Activated T-cell treated with anti-CD3 and anti-CD28 coated beads for 1 hour (primary cell): ENCODE measurements around the gene YBX1.

Experiments
- DNase-seq: peaks from one replicate; pipeline ENCODE4 v3.0.0-alpha.2; 2020; ENCODE audit warnings: low read depth

Gene YBX1

DNA sequence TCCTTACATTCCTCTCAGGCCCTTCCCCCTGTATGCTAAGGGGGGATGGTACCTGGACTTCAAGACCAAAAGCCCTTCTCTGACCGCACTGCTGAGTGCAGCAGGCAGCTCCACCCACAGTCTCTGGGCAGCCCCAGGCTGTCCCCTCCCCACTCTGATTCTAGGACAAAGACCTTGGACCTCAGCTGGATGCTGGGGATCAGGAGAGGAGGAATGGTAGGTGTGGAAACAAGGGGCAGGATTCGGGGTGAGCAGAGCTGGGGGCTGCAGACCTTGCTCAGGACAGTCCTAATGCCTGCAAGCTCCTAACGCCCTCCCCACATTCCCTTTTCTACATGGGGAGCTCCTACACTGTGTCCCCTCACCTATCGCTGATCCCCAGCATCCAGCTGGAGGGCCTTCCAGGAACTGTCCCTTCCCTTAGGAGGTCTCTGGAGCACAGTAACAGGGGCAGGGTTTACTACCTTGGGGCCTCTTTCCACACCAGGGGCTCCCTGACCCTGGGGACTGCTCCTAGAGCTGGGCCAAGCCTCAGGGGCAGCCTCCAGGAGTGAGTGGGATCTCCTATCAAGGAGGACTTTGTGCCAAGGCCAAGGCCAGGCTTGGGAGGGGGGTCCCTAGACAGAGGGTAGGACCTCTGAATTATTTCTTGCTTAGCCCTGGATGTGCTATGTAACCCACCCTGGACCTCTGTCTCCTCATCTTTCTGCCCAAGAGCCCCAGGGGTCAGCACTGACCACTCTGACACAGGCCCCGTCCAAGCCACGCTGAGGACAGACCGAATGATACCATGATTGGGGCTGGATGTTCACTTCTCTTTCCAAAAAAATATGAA, 52.2 kb downstream of the YBX1 start:
- no peak for DNase-seq

DNA sequence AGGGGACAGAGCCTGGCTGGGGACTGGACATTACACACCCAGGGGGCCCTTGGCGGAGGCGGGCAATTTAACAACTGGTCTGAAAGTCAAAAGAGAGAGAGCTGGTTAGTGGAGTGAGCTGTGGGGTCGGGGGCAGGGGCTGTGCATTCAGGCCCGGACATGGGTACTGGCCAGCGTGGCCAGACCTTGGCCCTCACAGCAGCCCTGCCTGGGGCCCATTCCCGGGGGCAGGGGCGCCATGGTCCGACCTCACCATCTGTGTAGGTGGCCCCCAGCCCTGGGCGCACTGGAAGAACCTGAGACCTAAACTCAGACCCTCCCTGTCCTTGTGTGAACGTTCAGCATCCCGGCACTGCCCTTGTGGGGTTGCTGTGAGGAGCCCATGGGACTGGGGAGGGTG, 52.8 kb downstream of the YBX1 start:
- DNase-seq = no peak

DNA sequence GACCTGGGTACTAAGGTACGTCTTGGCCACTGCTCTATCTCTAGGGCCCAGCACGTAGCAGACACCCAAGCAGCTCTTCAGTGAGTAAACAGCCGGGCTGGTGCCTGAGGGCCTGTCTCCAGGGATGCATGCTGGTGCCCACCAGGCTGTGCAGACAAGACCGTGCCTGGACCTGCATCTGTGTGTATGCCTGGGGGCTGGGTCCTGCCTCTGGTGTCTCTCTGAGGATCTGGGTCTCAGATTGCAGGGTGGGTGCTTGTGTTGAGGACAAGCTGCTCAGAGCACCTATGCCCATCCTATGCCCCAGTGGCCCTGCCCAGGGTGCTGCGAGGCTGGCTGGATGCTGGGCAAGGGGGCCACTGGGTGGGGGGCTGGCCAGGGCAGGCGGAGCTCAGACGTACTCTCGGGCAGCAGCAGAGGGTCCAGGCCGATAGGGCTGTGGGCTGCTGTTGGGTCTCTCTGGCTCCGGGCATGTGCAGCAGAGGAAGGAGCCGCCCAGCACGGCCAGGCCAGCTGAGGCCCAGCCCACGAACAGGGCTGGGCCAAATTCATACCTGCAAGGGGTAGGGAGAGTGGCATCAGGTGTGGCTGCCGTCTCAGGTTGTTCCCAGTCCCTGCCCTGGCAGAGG, 53.4 kb downstream of the YBX1 start:
- no peak for DNase-seq

DNA sequence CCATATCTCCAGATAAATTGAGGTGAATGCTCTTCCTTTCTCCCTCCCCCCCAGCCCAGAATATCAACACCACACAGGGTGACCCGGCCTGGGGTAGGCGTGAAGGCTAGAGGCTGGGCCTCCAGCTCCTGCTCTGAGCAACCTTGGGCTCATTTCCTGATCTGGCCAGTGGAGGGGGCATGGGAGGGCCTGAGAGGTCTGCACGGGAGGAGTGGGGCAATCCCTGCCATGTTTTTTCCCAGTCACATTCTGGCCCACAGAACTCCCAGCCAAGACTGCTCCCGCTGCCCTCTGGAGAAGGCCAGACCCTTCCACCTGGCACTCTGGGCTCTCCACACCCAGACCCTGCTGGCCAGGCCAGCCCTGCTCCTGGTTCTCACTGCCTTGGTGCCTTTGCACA, 53.9 kb downstream of the YBX1 start:
- DNase-seq = no peak

DNA sequence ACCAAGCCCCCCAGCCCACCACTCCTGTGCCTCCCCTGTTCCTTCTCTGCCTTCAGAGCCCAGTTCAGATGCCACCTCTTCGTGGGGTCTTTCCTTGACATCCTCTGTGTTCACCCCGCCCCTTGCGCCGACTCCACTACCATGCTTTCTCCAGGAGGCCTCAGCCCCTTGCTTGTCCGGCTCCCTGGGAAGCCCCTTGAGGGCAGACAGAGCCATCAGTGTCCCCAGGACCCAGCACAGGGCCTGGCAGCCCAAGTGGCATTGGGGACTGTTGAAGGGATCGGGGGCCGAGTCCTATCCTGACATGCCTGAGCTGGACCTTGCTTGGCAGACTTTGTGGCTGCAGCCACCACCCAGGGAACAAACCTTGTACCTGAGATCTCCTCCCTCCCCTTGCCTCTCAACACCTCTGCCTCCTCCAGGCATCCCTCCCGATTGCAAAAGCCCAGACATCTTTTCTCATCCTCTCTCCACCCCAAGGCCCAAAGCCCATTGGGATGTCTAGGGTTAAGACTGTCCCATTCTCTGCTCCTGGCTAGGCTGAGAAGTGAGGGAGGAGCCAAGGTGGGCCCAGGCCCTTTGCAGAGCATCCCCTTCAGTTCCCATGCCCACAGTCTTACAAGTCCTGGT, 54.5 kb downstream of the YBX1 start:
- no peak for DNase-seq

DNA sequence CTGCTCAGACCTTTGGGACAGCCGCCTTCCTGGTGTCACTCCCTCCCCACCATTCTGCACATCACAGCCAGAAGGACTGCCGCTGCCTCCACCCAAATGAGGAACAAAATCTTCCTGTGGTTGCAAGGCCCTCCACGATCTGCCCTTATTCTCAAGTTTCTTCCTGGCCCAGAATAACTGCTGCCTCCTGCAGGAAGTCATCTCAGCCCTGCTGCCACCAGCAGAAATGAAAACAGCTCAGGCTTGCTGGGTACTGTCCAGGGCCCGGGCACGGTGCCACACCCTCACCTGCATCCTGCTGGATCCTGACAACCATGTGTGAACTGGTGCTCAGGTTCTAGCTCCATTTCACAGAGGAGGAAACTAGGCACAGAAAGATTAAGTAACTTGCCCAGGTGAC, 55.0 kb downstream of the YBX1 start:
- DNase-seq = no peak

DNA sequence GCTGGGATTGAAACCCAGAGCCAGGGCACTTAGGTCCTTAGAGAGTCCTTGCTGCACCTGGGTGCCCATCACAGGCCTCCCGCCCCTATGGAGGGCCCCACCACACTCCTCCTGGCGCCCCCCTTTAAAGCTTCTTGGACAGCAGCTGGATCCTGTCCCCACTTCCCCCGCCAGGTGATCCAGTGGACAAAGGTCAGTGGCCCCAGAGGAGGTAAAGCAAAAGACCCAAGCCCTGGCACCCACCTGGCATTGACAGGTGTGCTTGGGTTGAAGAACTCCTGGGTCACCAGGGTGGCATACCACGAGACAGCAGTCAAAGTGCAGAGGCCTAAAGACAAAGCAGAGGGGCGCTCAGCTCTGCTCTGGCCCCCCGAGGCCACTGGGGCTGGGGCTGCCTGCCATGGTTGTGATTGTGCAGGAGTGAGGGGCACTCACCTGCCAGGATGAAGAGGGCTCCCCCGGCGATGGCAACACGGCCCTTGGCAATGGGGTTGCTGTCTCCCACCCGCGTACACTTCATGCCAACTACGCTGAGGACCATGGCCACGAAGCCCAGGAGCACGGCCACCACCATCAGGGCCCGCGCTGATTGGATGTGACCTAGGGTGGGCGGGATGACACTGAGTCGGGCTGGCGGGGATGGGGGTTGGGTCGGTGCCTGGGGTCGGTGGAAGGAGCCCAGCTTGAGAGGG, 55.9 kb downstream of the YBX1 start:
- DNase-seq = no peak

DNA sequence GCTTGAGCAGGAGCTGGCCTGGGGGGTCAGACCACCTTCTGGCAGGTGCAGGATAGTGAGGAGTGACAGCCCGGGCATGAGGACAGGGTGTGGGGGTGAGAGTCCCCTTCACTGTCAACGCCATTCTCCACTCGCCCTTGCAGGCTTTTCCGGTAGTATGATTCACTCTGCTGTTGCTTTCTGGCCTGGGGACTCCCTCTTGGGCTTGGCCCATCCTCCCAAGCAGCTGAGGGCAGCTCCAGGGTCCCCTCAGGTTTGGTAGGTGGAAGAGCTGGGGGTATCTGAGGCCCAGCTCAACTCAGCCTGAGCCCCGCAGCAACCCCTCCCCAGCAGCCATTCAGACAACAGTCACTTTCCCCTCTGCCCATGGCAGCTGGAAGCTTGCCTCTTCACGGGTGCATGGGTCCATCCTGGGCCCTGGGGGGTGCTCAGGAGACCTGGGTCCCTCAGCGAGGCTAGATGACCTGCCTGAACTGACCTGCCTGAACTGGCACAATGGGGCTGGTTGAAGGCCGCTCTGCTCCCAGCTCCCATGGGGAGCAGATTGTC, 56.5 kb downstream of the YBX1 start:
- DNase-seq = no peak

DNA sequence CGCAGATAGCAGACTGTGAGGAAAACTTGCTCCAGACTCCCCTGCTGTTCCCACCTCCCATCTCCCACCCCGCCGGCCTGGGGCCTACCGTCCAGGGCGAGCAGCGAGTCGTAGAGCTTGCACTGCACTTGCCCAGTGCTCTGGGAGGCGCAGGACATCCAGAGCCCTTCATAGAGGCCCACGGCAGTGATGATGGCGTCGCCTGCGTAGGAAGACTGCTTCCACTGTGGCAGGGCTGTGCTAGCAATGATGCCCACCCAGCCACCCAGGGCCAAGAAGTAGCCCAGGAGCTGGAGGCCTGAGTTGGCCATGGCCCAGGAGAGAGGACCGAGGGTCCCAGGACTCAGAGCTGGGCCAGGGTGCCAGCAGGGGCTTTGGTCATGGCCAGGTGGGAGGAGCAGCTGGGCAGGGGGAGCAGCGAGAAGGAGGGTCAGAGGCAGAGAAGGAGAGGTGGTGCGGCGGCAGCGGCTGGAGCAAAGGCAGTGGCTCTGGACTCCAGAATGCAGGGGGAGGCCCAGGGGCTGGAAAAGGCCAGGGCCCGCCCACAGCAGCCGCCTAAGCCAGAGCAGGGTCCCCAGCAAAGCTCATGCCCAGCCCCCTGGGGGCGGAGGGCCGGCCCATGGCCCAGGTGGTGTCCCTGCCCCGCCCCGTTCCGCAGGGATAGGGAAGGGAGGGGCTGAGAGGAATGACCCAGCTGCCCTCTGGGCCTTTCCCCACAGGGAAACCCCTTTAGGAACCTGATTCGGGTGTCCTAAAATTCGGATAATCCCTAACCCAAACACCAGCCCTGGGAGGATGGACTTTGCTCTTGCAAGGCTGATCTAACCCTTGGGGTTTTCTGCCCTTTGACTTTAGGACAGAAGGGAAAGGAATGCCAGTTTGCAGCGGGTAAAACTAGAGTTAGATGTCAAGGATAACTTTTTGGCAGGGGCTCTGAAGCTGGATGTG, 57.8 kb downstream of the YBX1 start, which contains the start of gene CLDN19:
TSS of gene CLDN19 (minus strand) at position 484 of the 948 bp plus-strand sequence. CDS start at position 311, 173 bp downstream.
- no peak for DNase-seq

DNA sequence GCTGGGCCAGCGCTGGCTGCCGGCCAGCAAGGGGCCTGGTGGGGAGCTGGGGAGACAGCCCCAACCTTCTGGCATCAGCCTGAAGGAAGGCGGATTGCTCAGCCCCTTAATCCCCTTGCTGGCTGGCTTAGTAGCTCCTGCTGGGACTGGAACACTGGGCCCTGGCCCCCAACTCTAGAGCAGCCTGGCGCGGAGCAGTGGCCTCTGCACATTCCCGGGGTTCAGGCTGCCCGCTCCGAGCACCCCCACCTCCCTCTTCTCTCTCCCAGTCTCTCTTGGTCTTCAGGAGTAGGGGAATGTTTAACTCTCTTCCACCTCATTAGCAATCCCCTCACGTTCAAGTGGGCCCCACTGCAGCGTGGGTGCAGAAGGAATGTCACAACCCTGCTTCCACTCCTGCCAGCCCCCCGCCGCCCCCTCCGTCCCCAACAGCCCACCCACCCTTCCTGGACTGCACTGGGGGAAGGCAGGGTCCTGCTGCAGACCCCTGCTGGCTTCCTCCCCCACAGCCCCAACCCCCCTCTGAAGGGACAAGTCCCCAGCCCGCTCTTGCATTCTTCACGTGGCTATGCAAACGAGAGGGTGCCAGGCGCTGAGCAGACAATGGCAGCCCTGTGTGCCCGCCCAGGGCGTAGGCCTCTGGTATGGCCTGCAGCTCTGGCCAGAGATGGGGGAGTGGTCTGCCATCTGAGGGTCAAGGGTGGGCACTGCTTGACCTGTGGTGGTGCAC, 58.8 kb downstream of the YBX1 start:
- no peak for DNase-seq

DNA sequence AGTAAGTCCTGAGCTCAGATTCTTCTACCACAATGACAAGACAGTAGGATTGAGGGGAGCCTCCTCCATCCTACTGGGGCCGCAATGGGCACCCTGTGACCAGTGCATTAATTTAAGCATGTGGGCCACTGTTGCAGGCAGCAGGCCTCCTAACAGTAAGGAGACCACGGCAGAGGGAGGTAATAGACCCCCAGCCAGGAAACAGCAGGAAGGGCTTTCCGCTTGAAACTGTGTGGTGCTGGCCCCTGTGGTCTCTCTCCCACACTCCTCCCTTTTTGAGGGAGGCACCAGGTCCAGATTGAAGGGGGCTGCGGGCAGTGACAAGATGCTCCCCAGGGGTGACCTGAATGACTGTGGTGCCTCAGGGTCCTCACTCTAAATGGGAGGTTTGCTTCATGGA, 59.5 kb downstream of the YBX1 start:
- DNase-seq = no peak

DNA sequence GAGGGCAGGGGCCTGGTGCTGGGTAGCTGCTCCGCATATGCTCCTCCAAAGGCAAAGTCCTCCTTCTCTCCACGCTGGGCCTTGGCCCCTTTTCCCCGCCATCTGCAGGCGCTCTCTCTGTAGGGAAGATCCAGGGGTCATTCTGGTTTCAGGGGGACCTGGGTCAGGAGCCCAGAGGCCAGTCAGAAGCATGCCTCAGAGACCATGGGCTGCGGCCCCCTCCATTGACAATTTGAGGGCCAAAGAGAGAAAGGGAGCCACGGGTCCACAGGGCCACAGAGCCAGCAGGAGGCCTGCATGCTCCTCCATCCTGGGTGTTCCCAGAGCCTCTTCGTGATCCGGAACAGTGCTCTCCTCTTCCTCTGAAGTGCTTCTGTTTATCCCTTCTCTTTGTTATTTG, 59.9 kb downstream of the YBX1 start:
- no peak for DNase-seq

DNA sequence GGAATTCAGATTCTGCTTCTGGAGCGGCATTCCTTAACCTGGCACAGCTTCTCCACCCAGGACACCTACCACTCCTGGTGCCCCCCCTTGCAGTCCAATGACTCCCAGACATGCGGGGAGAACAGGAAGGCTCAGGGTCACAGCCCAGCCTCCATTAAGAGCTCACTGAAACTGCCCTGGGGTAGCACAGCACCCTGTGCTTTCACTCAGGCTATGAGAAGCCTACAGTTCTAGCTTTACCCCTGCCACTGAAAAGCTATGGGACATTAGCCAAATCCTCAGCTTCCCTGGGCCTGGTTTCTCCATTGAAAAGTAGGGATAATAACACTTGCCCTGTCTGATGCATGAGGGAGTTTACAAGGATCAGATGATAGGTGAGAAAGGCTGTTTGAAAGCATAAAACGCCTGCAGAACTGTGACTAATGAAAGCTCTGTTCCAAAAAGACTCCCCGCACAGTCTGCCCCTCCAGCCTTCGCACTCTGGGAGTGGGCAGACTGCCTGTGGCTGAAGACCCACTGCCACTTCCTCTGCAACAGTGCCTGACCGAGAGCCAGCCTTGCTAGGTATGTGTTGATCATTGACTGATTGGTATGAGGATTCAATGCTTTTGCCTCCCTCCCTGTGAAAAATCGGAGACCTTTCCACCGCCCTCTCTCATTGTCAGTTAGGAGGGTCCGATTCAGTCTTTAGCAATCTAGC, 60.5 kb downstream of the YBX1 start:
- DNase-seq = no peak

DNA sequence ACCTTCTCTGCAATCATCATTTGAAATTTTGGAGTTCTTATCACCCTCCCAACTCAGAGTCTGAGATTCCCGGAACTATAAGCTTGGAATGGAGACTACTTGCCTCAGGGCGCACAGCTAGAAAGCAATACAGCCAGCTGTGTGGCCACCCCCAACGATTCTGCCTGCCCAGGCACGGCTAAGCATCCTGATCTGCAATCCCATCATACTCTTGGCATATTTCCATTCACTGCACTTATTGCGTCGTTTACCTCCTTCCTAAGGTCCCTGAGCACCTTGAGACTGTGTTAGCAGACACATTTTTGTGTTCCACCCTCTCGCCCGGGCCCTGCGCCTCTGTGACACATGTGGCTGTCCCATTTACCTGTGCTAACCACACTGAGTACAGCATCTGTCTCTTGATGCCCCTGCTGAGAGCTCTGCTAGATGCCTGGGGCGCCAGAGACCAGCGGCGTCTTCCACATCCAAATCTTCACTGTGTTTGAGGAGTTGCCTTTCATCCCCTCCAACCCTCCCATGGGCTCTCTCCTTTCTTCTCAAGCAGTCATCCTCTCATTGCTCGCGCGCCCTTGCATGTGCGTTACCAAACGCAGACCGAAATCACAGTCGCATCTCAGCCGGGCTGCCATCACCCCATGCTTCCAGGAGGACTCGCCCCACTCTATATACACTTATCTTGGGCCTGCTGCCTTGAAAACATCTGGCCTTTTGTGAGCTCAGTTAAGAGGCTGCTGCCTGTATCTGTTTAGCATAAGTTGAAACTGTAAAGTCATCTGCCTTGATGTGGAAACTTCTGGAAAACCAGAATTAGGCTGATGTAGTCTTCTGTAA, 61.3 kb downstream of the YBX1 start:
- no peak for DNase-seq

DNA sequence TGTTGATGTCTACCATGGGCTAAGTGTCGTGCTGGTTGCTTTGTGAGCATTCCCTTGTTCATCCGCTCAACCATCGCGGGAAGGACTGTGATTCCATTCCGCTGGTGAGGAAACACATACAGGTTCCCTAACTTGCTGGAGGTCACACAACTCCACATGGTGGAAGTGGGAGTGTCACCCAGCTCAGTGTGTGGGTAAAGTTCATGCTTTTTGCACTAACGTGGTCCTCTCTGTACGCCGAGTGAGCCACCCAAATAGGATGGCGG, 61.9 kb downstream of the YBX1 start:
- DNase-seq = no peak

DNA sequence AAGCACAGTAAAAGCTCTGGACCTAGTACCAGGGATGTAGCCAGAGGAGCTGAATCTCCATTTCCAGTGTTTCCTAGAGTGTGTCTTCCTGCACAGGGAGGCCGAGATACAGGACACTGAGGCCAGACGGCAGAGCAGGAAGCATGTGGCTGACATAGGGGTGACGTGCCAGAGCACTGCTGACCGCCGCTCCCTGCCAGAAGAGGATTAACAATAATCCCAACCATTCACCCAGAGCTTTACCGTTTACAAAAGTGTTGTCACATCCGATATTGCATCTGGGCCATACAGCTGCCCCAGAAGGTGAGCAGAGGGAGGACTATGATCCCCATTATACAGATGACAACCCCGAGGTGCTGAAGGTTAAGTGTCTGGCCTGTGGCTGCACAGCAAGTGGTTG, 63.6 kb downstream of the YBX1 start:
- no peak for DNase-seq

DNA sequence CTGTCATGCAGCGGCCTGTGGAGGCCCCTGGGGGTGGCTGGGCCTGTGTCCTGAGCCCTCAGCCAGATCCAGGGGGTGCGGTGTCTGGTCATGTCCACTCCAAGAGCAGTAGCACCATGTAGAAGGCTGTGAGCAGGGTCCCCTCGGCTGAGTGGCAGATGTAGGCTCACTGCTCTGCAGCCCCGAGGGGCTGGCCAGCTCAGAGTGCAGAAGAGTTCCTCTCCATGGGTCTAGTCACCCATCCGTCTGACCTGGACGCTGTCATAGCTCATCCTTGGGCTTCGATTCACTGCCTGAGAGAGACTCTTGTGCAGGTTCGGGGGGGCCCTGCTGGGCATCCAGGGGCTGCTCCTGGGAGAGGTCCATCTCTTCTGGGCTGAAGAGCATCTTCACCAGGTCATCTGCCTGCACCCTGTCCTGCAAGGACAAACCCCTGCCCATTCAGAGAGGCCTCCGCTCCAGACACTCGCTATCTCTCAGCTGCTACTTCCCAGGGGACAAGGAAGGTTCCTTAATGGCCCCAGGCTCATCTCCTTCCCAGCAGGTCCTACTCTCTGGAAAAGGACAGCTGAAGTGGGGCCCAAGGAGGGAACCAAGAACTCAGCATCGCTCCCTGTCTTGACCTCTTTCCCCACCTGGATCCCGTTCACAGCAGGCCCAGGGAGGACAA, 64.4 kb downstream of the YBX1 start:
- no peak for DNase-seq

DNA sequence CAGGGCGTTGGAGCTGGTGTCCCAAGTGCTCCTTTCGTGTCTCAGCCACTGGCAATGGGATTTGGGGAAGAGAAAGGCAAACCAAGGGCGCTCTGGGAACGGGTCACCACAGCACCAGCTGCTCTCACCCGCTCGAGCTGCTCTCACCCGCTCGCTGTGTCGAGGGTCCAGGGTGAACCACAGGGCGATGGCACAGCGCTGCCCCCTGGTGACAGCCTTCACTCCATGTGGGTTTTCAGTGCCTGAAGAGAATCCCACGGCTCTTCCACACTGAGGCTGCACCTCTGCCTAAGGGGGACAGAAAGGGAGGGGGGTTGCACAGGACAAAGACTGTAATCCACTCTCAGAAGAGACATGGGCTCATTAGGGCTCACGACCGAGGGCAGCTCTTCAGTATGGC, 64.9 kb downstream of the YBX1 start:
- DNase-seq = peak; percentile 42

DNA sequence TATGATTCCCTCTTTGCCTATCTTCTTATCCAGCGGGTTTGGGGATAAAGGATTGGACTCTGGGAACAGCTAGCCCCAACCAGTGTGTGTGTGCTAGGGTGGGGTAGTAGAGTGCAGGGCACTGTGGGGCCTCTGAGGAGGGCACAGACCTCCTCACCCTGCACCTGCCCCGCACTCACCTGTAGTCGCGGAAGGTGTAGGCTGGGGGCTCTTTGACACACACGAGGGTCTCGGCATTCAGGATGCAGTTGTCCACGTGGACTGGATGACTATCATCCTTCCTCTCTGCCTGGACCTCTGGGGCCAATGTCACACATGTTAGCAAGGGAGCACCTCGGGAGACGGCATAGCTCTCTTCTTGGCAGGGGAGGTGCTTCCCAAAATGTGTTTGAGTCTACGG, 65.8 kb downstream of the YBX1 start:
- DNase-seq = no peak
